AG20443 (cell line): ENCODE results near the gene PTK7.
"Not testable (repeated sequence)": the region's sequence is repeated elsewhere in the genome, so short reads cannot be mapped to it uniquely, and the experiment has no call there.

Experiments used
- DNase-seq: peaks from one replicate; pipeline ENCODE4 v3.0.0; 2012; ENCODE audit warnings: low spot score, mixed read lengths

The PTK7 gene

DNA sequence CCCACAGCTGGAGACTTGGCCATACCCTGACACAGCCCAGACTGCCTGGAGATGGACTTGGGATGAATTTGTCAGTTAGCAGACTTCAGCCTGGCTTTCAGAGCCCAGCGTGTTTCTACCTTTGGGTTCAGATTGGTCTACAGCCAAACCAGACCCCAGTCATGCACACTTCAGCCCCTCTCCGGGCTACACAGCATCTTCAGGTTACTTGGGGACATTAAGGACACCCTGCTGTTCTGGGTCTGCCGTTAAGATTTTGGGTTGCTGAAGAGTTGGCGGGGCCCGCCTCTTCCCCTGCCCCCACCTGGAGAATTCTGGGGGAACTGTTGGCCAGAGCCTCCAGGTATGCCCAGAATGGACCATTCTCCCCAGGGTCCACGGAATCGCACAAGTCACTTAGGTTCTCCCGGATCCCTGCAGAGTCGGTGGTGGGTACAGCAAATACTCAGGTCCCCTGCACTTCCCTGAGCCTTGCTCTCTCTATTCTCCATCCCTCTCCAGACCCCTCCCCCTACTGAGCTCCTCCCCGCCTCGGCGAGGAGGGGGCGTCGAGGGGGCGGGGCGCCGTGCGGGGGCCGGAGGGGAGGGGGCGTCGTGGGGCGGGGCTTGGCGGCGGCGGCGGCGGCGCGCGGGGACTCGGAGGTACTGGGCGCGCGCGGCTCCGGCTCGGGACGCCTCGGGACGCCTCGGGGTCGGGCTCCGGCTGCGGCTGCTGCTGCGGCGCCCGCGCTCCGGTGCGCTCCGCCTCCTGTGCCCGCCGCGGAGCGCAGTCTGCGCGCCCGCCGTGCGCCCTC lies at the start of gene PTK7:
TSS of gene PTK7 (plus strand) at position 645 of the 794 bp plus-strand sequence. CDS start 175 bp downstream, outside the sequence.
- DNase-seq: peak; percentile 73

GRCh38 chr6:43026365-43026764 lies 49.7 kb upstream of the PTK7 start:
- no peak for DNase-seq

- no peak for DNase-seq
These were observed 47.0 kb upstream of the PTK7 start for GRCh38 chr6:43029120-43029519.

- no peak for DNase-seq
These were observed 43.8 kb upstream of the PTK7 start for GRCh38 chr6:43032326-43032725.

DNA sequence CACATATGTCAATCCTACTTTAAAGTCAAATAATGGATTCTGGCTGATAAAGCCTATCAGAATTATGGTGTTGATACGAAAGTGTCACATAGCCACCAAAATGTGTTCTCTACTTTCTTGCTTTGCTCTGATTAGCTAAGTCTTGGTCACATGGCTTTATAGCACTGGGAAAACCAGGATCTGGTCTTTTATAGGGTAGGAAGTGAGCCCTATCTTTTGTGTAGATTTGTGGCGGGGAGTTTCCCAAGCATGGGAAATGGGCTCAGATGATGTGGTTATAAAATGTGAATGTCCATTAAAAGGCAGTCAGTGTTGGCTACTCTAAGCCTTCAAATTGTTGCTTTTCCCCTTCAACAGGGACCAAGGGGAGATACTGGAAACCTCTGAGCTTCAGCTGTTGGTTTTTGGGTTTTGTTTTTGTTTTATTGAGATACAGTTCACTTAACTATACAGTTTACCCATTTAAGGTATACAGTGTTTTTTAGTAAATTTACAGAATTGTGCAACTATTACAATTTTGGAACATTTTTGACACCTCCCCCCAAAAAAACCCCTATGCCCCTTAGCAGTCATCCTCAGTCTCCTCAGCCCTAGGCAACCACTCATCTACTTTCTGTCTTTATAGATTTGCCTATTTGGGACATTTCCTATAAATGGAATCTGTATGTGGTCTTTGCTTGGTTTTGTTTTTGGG lies 42.5 kb upstream of the PTK7 start:
- DNase-seq: no peak

- DNase-seq: no peak
These were observed 42.0 kb upstream of the PTK7 start for GRCh38 chr6:43034190-43034525.

GRCh38 chr6:43035495-43036194 lies 40.5 kb upstream of the PTK7 start:
- DNase-seq: no peak

DNA sequence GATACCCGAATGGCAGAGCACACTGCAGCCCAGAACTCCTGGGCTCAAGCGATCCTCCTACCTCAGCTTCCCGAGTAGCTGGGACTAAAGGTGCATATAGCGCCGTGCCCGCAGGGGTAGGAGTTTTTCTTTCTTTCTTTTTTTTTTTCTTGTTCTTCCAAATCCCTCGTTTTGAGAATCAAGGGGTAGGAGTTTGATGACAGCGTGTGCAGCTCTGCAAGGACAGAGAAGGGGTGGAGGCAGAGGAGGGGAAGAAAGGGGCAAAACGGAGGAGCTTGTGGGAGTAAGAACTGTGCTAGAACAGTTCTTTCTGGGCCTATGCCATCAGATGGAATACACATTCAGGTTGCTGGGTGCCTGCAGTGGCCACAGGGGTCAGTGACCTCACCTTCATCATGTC lies 39.4 kb upstream of the PTK7 start:
- no peak for DNase-seq

GRCh38 chr6:43037197-43037596 lies 38.9 kb upstream of the PTK7 start:
- no peak for DNase-seq

DNA sequence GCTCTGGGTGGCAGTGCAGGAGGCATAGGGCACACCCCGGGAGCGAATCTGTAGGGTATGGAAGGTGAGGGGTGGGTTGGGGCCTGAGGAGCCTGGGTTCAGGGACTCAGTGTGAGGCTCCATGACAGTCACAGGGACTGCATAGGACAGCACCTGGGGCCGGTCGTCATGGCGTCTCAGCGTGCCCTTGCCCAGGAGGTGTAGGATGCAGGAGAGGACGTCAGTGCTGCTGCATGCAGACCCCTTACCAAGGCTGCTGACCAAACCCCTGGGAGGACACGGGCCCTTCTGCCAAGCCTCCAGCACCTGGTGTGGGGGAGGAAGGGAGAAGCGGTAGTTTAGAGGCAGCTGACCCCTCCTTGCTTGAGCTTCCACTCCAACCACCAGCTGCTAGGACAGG lies 38.4 kb upstream of the PTK7 start:
- DNase-seq: no peak

DNA sequence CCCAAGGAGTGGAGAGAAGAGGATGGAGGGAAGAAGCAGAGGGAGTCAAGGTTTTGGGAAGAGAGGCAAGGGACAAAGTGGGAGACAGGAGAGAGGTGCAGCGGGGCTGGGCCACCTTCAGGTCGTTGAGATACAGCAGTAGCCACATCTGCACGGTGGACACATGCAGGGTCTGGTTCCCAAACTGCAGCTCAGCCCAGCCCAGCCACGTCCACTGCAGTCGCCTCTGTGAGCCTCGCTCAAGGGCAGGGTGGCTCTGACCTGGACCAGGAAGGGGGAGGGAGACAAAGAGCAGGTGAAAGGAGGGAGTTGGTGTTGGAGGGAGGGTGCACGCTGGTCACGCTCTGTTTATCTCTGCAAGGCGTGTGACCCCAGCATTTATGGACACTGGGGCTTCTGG lies 37.4 kb upstream of the PTK7 start:
- DNase-seq: no peak

DNA sequence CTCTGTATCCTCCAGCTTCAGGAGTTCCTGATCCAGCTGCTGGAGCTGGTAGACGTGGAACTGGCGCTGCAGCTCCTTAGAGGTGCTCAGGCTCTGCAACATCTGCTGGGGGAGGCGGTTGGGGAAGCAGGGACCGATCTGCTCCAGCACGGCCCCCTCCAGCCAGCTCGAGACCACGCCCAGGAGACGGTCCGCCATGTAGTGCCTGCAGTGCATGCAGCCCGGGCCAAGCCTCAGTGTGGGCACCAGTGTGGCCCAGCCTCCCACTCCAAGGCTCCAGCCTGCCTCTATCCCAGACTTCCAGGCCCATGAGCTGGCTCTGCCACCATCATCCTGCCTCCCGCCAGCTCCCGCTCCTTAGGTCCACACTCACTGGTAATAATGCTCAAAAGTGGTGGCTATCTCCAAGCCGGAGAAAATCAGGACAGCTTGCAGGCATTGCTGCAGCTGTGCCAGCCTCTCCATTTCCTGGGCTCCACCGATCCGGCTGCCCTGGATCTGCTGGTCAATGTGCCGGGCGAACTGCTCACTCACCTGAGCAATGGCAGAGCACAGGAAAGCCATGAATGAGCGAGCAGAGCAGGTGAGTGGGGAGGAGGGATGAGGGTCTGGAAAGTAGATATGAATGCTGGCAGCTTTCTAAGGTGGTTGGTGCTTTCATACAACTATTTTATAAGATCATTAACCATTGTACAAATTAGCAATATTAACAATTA lies 35.4 kb upstream of the PTK7 start:
- DNase-seq: no peak

DNA sequence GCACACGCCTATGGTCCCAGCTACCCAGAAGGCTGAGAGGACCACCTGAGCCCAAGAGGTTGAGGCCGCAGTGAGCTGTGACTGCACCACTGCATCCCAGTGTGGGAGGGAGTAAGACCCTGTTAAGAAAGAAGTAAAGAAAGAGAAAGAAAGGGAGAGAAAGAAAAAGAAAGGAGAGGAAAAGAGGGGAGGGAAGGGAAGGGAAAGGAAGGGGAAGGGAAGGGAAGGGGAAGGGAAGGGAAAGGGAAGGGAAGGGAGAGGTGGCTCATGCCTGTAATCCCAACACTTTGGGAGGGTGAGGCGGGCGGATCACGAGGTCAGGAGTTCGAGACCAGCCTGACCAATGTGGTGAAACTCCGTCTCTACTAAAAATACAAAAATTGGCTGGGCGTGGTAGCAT lies 34.6 kb upstream of the PTK7 start:
- not testable (repeated sequence) for DNase-seq

- no peak for DNase-seq
These were observed 32.8 kb upstream of the PTK7 start for GRCh38 chr6:43043310-43043709.

DNA sequence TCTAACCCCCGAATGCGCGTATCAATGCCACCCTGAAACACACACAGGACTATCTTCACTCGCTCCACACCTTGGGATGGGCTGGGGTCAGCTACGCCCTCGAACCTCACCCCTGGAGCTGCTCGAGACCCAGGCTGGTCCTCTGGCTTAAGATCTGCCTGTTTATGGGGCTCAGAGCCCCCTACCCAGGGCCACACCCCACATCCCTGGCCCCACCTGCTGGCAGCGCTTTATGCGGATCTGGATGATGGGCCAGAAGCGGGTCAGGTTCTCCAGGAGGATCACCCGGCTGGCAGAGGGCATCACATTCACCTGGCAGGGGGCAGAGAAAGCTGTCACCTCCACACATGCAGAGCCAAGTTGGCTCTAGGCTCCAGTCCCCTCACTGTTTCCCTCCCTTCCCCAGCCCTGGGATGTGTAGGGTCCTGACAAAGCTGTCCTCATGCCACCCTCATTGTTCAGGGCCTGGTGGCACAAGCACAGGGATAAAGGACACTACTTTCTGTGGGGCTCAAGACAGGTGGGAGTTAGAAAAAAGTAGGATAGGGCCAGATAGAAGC lies 30.7 kb upstream of the PTK7 start:
- DNase-seq: no peak

- no peak for DNase-seq
These were observed 28.1 kb upstream of the PTK7 start for GRCh38 chr6:43047998-43048397.

- DNase-seq: no peak
These were observed 25.1 kb upstream of the PTK7 start for GRCh38 chr6:43050981-43051380.

GRCh38 chr6:43052225-43052841 lies 23.8 kb upstream of the PTK7 start:
- DNase-seq: no peak

- DNase-seq: peak; percentile 39
These were observed 23.1 kb upstream of the PTK7 start for GRCh38 chr6:43052842-43053544.

DNA sequence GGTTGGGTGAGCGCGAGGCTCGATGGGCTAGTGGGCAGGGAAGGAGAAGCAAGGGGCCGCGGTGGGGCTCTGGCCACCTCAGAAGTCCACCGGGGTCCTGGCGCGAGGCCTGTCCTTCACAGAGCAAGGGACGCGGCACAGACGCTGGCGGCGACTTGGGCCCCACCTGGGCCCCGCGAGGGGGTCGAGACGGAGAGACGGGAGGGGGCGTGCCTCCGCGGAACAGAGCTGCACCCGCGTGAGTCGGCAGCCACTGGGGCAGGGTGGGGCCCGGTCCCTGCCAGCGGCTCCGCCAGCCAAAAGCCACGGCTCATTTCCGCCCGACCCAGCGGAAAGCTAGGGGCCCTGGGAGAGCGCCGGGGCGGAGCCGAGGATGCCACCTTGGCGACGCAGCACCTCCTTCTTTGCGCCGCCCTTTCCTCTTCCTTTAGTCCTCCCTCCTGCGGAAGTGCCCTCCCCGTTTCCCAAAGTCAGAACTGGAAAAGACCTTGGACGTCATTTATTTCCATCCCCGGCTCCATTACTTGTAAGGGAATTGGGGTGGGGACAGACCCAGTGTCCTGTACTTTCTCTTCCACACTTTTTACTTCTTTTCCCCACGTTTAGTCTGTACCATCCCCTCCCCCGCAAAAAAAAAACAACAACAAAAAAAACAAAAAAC lies 22.4 kb upstream of the PTK7 start, which contains the start of gene CUL7:
TSS of gene CUL7 (minus strand) at position 307 of the 661 bp plus-strand sequence. CDS start 1,063 bp downstream, outside the sequence.
- DNase-seq: peak; percentile 99
